ENCODE measurements around the gene ZNF496.
"Not testable (repeated sequence)": the region's sequence is repeated elsewhere in the genome, so short reads cannot be mapped to it uniquely, and the experiment has no call there.

Gene ZNF496

GRCh38 chr1:247287460-247287859 lies 44.2 kb downstream of the ZNF496 start:
- no peak overlapping the region for H3K27ac Mint-ChIP-seq
- peaks cover 8 to 19% of the 10 kb centered on the region in 2 donors for H3K36me3 Mint-ChIP-seq
- H3K4me3 Mint-ChIP-seq: no peak overlapping the region
- H3K27me3 Mint-ChIP-seq: no peaks in the 10 kb centered on the region
- no peak for DNase-seq
- no peak for ATAC-seq (replicated peaks)
- H3K4me1 Mint-ChIP-seq: no peaks in the 10 kb centered on the region
- H3K9me3 Mint-ChIP-seq: peaks cover 8 to 13% of the 10 kb centered on the region in 2 donors

- H3K27ac Mint-ChIP-seq: no peak overlapping the region
- ATAC-seq (replicated peaks) (no peak), DNase-seq (no peak)
- H3K4me1 Mint-ChIP-seq: no peaks in the 10 kb centered on the region
- H3K36me3 Mint-ChIP-seq: peaks cover 8 to 19% of the 10 kb centered on the region in 2 donors
- H3K9me3 Mint-ChIP-seq: peaks cover 8 to 13% of the 10 kb centered on the region in 2 donors
- no peak overlapping the region for H3K4me3 Mint-ChIP-seq
- no peaks in the 10 kb centered on the region for H3K27me3 Mint-ChIP-seq
These were observed 45.5 kb downstream of the ZNF496 start for GRCh38 chr1:247286134-247286670.

GRCh38 chr1:247281001-247281574 lies 50.6 kb downstream of the ZNF496 start:
- H3K4me3 Mint-ChIP-seq: no peak overlapping the region
- ATAC-seq (replicated peaks) (no peak), DNase-seq (no peak)
- H3K36me3 Mint-ChIP-seq: peaks cover 4 to 5% of the 10 kb centered on the region in 2 donors
- no peak overlapping the region for H3K27ac Mint-ChIP-seq
- no peaks in the 10 kb centered on the region for H3K27me3 Mint-ChIP-seq
- H3K9me3 Mint-ChIP-seq: peaks cover under 1 to 5% of the 10 kb centered on the region in 2 donors
- H3K4me1 Mint-ChIP-seq: no peaks in the 10 kb centered on the region

- H3K4me1 Mint-ChIP-seq: no peaks in the 10 kb centered on the region
- H3K36me3 Mint-ChIP-seq: no peaks in the 10 kb centered on the region
- no peaks in the 10 kb centered on the region for H3K27me3 Mint-ChIP-seq
- ATAC-seq (replicated peaks) (no peak), DNase-seq (no peak)
- H3K9me3 Mint-ChIP-seq: peaks cover 6 to 8% of the 10 kb centered on the region in 2 donors
- no peak overlapping the region for H3K4me3 Mint-ChIP-seq
- H3K27ac Mint-ChIP-seq: no peak overlapping the region
These were observed 54.5 kb downstream of the ZNF496 start for GRCh38 chr1:247277191-247277590.

GRCh38 chr1:247274605-247275256 lies 56.9 kb downstream of the ZNF496 start:
- Mint-ChIP-seq H3K27me3 (no peaks in the 10 kb centered on the region), H3K36me3 (peaks cover 3 to 5% of the 10 kb centered on the region in 2 donors), H3K27ac (no peak overlapping the region)

GRCh38 chr1:247273013-247273412 lies 58.7 kb downstream of the ZNF496 start:
- Mint-ChIP-seq H3K4me1 (no peaks in the 10 kb centered on the region), H3K27ac (no peak overlapping the region), H3K4me3 (no peak overlapping the region), H3K27me3 (no peaks in the 10 kb centered on the region), H3K36me3 (peaks cover 3 to 5% of the 10 kb centered on the region in 2 donors), H3K9me3 (peaks cover 16 to 19% of the 10 kb centered on the region in 2 donors)
- no peak for DNase-seq
- no peak for ATAC-seq (replicated peaks)

More at GRCh38 chr1:247274605-247275256, 56.9 kb downstream of the ZNF496 start:
- no peak overlapping the region for H3K4me3 Mint-ChIP-seq
- no peaks in the 10 kb centered on the region for H3K4me1 Mint-ChIP-seq
- no peak for ATAC-seq (replicated peaks)
- no peak for DNase-seq
- peaks cover 16 to 19% of the 10 kb centered on the region in 2 donors for H3K9me3 Mint-ChIP-seq

- H3K4me1 Mint-ChIP-seq: no peaks in the 10 kb centered on the region
- H3K27me3 Mint-ChIP-seq: peaks cover 0 to 7% of the 10 kb centered on the region in 2 donors
- peaks cover 3 to 5% of the 10 kb centered on the region in 2 donors for H3K36me3 Mint-ChIP-seq
- H3K4me3 Mint-ChIP-seq: no peak overlapping the region
- no peak for ATAC-seq (replicated peaks)
- H3K9me3 Mint-ChIP-seq: peaks cover 8 to 12% of the 10 kb centered on the region in 2 donors
- DNase-seq: no peak
- H3K27ac Mint-ChIP-seq: no peak overlapping the region
These were observed 61.7 kb downstream of the ZNF496 start for GRCh38 chr1:247270003-247270402.

GRCh38 chr1:247269133-247269532 lies 62.5 kb downstream of the ZNF496 start:
- Mint-ChIP-seq H3K4me1 (no peaks in the 10 kb centered on the region), H3K27me3 (peaks cover 0 to 7% of the 10 kb centered on the region in 2 donors), H3K27ac (no peak overlapping the region), H3K4me3 (no peak overlapping the region), H3K9me3 (peaks cover 8 to 12% of the 10 kb centered on the region in 2 donors), H3K36me3 (peaks cover 3 to 5% of the 10 kb centered on the region in 2 donors)
- DNase-seq: no peak
- no peak for ATAC-seq (replicated peaks)

- Mint-ChIP-seq H3K27me3 (peaks cover 0 to 7% of the 10 kb centered on the region in 2 donors), H3K36me3 (peaks cover 3 to 5% of the 10 kb centered on the region in 2 donors), H3K4me1 (no peaks in the 10 kb centered on the region), H3K27ac (no peak overlapping the region), H3K9me3 (peaks cover 9 to 13% of the 10 kb centered on the region in 2 donors), H3K4me3 (no peak overlapping the region)
- DNase-seq (no peak), ATAC-seq (replicated peaks) (no peak)
These were observed 63.1 kb downstream of the ZNF496 start for GRCh38 chr1:247268390-247269045.

- Mint-ChIP-seq H3K36me3 (peaks cover 3% of the 10 kb centered on the region in 2 donors), H3K4me1 (no peaks in the 10 kb centered on the region), H3K9me3 (peaks cover 10% of the 10 kb centered on the region in 2 donors), H3K4me3 (no peak overlapping the region), H3K27ac (no peak overlapping the region), H3K27me3 (peaks cover 0 to 7% of the 10 kb centered on the region in 2 donors)
- ATAC-seq (replicated peaks): no peak
- DNase-seq: no peak
These were observed 65.6 kb downstream of the ZNF496 start for GRCh38 chr1:247266053-247266452.

- H3K27me3 Mint-ChIP-seq: peaks cover 8 to 17% of the 10 kb centered on the region in 2 donors
- not testable (repeated sequence) for H3K4me1 Mint-ChIP-seq; H3K27ac Mint-ChIP-seq; H3K4me3 Mint-ChIP-seq; ATAC-seq (replicated peaks); H3K36me3 Mint-ChIP-seq; H3K9me3 Mint-ChIP-seq; DNase-seq
These were observed 75.9 kb downstream of the ZNF496 start, which contains the start of gene VN1R5 for GRCh38 chr1:247255772-247256171. TSS of gene VN1R5 (plus strand) at chr1:247256072.

GRCh38 chr1:247247568-247247967 lies 84.1 kb downstream of the ZNF496 start:
- Mint-ChIP-seq H3K4me3 (no peak overlapping the region), H3K27ac (no peak overlapping the region), H3K27me3 (peaks cover 0 to 12% of the 10 kb centered on the region in 2 donors), H3K36me3 (no peaks in the 10 kb centered on the region), H3K9me3 (peaks cover 15% of the 10 kb centered on the region in 2 donors), H3K4me1 (no peaks in the 10 kb centered on the region)
- DNase-seq (no peak), ATAC-seq (replicated peaks) (no peak)

Data from stimulated activated naive B cell treated with anti-CD40 and anti-IgM and Interleukin-4, amounts not matched to agents 10 μg/mL and 1 μg/mL and 100 μg/mL, for 72 hours (primary cell).